SK-N-SH (cell line): ENCODE measurements around the gene HMGB2. TPM values are rescaled to one million over a fixed set of nuclear protein-coding genes. Genes with fewer than 3 reads are reported as not detected.

Source experiments
- CTCF ChIA-PET: fragments of 300-600, 350-600 bp; formaldehyde crosslinking; extraction: SDS; loops from one replicate; lab custom pipeline; 2021; lab: Yijun Ruan, JAX
- POLR2A ChIA-PET: fragments of 350-600 bp; sonication (Branson Sonifier 250); formaldehyde crosslinking; extraction: SDS; loops from one replicate; lab custom pipeline; 2020; ENCODE audit warnings: antibody characterized with exemption, inconsistent platforms; lab: Yijun Ruan, JAX
- DNase-seq: peaks from one replicate; pipeline ENCODE4 v3.0.0; 2012
- H2AFZ ChIP-seq: fragments of 200-600 bp; sonication (generic); 2 replicates; pipeline ENCODE4 v1.8.1; 2016; ENCODE audit warnings: antibody characterized with exemption, mild to moderate bottlenecking, low read depth
- H3F3A ChIP-seq: fragments of 200-600 bp; sonication (generic); replicated peaks from 2 replicates; pipeline ENCODE3; 2016; ENCODE audit warnings: antibody characterized with exemption, mild to moderate bottlenecking; ENCODE audit not compliant: insufficient read depth
- H3K27ac ChIP-seq, 2 experiments: fragments of 200-500 bp in 1 of 2; fragments of 200-600 bp in 1 of 2; sonication (Bioruptor generic) in 1 of 2; sonication (generic), shearing (Covaris generic) in 1 of 2; 2 replicates each; pipeline versions ENCODE4 v1.5.1 to v1.6.1; 2014 to 2016; ENCODE audit warnings: low read depth in 2 of 2, inconsistent platforms in 1 of 2, low read length in 1 of 2, mild to moderate bottlenecking in 1 of 2, mixed read lengths in 1 of 2
- H3K27me3 ChIP-seq: fragments of 200-600 bp; sonication (generic), shearing (Covaris generic); 2 replicates; pipeline ENCODE4 v1.6.1; 2016; ENCODE audit warnings: mixed run types; ENCODE audit not compliant: insufficient read depth
- H3K36me3 ChIP-seq, 2 experiments: fragments of 200-500 bp in 1 of 2; fragments of 200-600 bp in 1 of 2; sonication (Bioruptor generic) in 1 of 2; sonication (generic) in 1 of 2; replicated peaks in 1 of 2; 2 replicates each; pipeline versions ENCODE3 to v1.5.1; 2014 to 2016; ENCODE audit warnings: low read length in 1 of 2, mild to moderate bottlenecking in 1 of 2; ENCODE audit not compliant: insufficient read depth in 2 of 2, control insufficient read depth in 1 of 2
- H3K4me1 ChIP-seq, 2 experiments: fragments of 200-500 bp in 1 of 2; fragments of 200-600 bp in 1 of 2; sonication (Bioruptor generic) in 1 of 2; sonication (generic), shearing (Covaris generic) in 1 of 2; 2 replicates each; pipeline versions ENCODE4 v1.5.1 to v1.6.1; 2014 to 2016; ENCODE audit warnings: low read depth in 1 of 2, low read length in 1 of 2, mixed run types in 1 of 2; ENCODE audit not compliant: insufficient read depth in 2 of 2, control insufficient read depth in 1 of 2
- H3K4me2 ChIP-seq: fragments of 200-600 bp; sonication (generic), shearing (Covaris generic); 2 replicates; pipeline ENCODE4 v1.6.1; 2017; ENCODE audit warnings: mixed run types
- H3K4me3 ChIP-seq, 2 experiments: fragments of 200-500 bp in 1 of 2; fragments of 200-600 bp in 1 of 2; sonication (Bioruptor generic) in 1 of 2; sonication (generic), shearing (Covaris generic) in 1 of 2; 2 replicates each; pipeline versions ENCODE4 v1.5.1 to v1.8.1; 2014 to 2016; ENCODE audit warnings: low read depth in 2 of 2, inconsistent platforms in 1 of 2, low read length in 1 of 2, mild to moderate bottlenecking in 1 of 2, mixed read lengths in 1 of 2, moderate library complexity in 1 of 2
- H3K79me2 ChIP-seq: fragments of 200-600 bp; sonication (generic); 2 replicates; pipeline ENCODE4 v1.8.1; 2017; ENCODE audit warnings: mild to moderate bottlenecking; ENCODE audit not compliant: insufficient read depth
- H3K9ac ChIP-seq: fragments of 200-600 bp; sonication (generic); 2 replicates; pipeline ENCODE4 v1.6.1; 2017; ENCODE audit warnings: mixed run types
- H3K9me2 ChIP-seq: fragments of 200-600 bp; sonication (generic); 2 replicates; pipeline ENCODE4 v1.6.1; 2017; ENCODE audit warnings: mixed run types
- H3K9me3 ChIP-seq: fragments of 200-600 bp; sonication (generic); 2 replicates; pipeline ENCODE4 v1.6.1; 2017; ENCODE audit warnings: mixed run types, mild to moderate bottlenecking, moderate library complexity
- H4K20me1 ChIP-seq: fragments of 200-600 bp; sonication (generic); 2 replicates; pipeline ENCODE4 v1.6.1; 2017; ENCODE audit warnings: mild to moderate bottlenecking, mixed run types; ENCODE audit not compliant: insufficient read depth
- CTCF ChIP-seq: fragments of 200-600 bp; sonication (generic); IDR thresholded peaks from 2 replicates; pipeline ENCODE4 v1.6.1; 2017; ENCODE audit warnings: antibody characterized with exemption, mild to moderate bottlenecking, moderate library complexity
- EZH2phosphoT487 ChIP-seq: fragments of 200-600 bp; sonication (generic); IDR thresholded peaks from 2 replicates; pipeline ENCODE4 v1.6.1; 2017; ENCODE audit warnings: low read depth, mixed run types, mild to moderate bottlenecking, antibody characterized with exemption, moderate library complexity, borderline replicate concordance
- FOSL2 ChIP-seq: IDR thresholded peaks from 2 replicates; pipeline ENCODE4 v1.4.0; 2012; ENCODE audit warnings: low read depth, mild to moderate bottlenecking, moderate library complexity, borderline replicate concordance
- FOXJ3 ChIP-seq: sonication (generic); formaldehyde crosslinking; IDR thresholded peaks from 2 replicates; pipeline ENCODE4 v1.5.1; 2020; ENCODE audit warnings: mild to moderate bottlenecking, missing genetic modification reagents
- FOXM1 ChIP-seq: IDR thresholded peaks from 2 replicates; pipeline ENCODE4 v1.4.0; 2012; ENCODE audit warnings: low read depth, mild to moderate bottlenecking
- GABPA ChIP-seq: IDR thresholded peaks from 2 replicates; pipeline ENCODE4 v1.4.0; 2012; ENCODE audit warnings: low read depth, mild to moderate bottlenecking
- GATA2 ChIP-seq: sonication (generic); formaldehyde crosslinking; IDR thresholded peaks from 2 replicates; pipeline ENCODE4 v1.5.0; 2020; ENCODE audit warnings: mild to moderate bottlenecking, missing genetic modification reagents
- IRF3 ChIP-seq: fragments of 150-350 bp; IDR thresholded peaks from 2 replicates; pipeline ENCODE4 v1.6.1; 2016; ENCODE audit warnings: mild to moderate bottlenecking, low read depth, low read length
- MEF2A ChIP-seq: IDR thresholded peaks from 2 replicates; pipeline ENCODE4 v1.4.0; 2012; ENCODE audit warnings: low read depth, borderline replicate concordance
- MXI1 ChIP-seq: IDR thresholded peaks from 2 replicates; pipeline ENCODE4 v1.6.1; 2012; ENCODE audit warnings: mild to moderate bottlenecking, low read depth, low read length, improper control_type of control experiment
- POLR2AphosphoS5 ChIP-seq: IDR thresholded peaks from 2 replicates; pipeline ENCODE4 v1.6.1; 2012; ENCODE audit warnings: low read depth, low read length
- RAD21 ChIP-seq: IDR thresholded peaks from 2 replicates; pipeline ENCODE4 v1.6.1; 2012; ENCODE audit warnings: mild to moderate bottlenecking, low read length
- RCOR1 ChIP-seq: fragments of 150-350 bp; IDR thresholded peaks from 2 replicates; pipeline ENCODE4 v1.6.1; 2017; ENCODE audit warnings: antibody characterized with exemption, low read length
- RXRA ChIP-seq: IDR thresholded peaks from 2 replicates; pipeline ENCODE4 v1.4.0; 2012; ENCODE audit warnings: low read depth, mild to moderate bottlenecking, borderline replicate concordance
- SMC3 ChIP-seq: IDR thresholded peaks from 2 replicates; pipeline ENCODE4 v1.6.1; 2012; ENCODE audit warnings: low read depth, low read length, improper control_type of control experiment
- TAF1 ChIP-seq: IDR thresholded peaks from 2 replicates; pipeline ENCODE4 v1.6.1; 2012; ENCODE audit warnings: low read depth, mild to moderate bottlenecking, low read length, moderate library complexity, borderline replicate concordance
- TCF12 ChIP-seq: IDR thresholded peaks from 2 replicates; pipeline ENCODE4 v1.4.0; 2012
- USF1 ChIP-seq: IDR thresholded peaks from 2 replicates; pipeline ENCODE4 v1.4.0; 2012; ENCODE audit warnings: low read depth, borderline replicate concordance
- WGBS: methylation state at CpG from one replicate; pipeline ENCODE4 v1.1.6; 2017; ENCODE audit warnings: low lambda C conversion rate; 5-methylcytosine and 5-hydroxymethylcytosine counted together
- polyA plus RNA-seq, 3 experiments: library from polyadenylated mRNA; depleted of rRNA; stranded (reverse); fragments of >200 nt; gene quantifications; 2 replicates each; pipeline ENCODE4 v1.2.3, GENCODE V29; 2012

Gene HMGB2
- polyA plus RNA-seq, 1 of the 3 experiments (the other 2 are of a cell fraction), result 130 TPM

GRCh38 chr4:173333658-173334084 lies 487 bp downstream of the HMGB2 start:
- Histone ChIP-seq H4K20me1 (peaks cover 25% of the 10 kb centered on the region), H3K27ac (peak overlapping the region; percentile 96 to 98), H3F3A (peaks cover 41% of the 10 kb centered on the region), H3K36me3 (peaks cover 34 to 41% of the 10 kb centered on the region in 2 experiments), H2AFZ (peak overlapping the region; percentile 64; the same call in 1 of the 2 replicates), H3K9me3 (no peaks in the 10 kb centered on the region), H3K4me3 (peak overlapping the region; percentile 90 to 99), H3K9ac (peak overlapping the region; percentile 100), H3K4me1 (peaks cover 19 to 24% of the 10 kb centered on the region in 2 experiments), H3K79me2 (peaks cover 60% of the 10 kb centered on the region), H3K9me2 (no peaks in the 10 kb centered on the region), H3K27me3 (no peaks in the 10 kb centered on the region), H3K4me2 (peak overlapping the region; percentile 90)
- TF ChIP-seq SMC3 (no peak), MEF2A (no peak), GATA2 (CRISPR knock-in tag) (no peak), TCF12 (no peak), FOXJ3 (CRISPR knock-in tag) (no peak)
- peak; percentile 71 for DNase-seq
- ChIA-PET POLR2A (interaction anchor here (0.6 to 5.7 kb wide), 11 partner anchors 12 to 802 kb away, joined by 3 to 69 read pairs (median 4); partner anchors contain the start of gene SAP30), CTCF (interaction anchor here (1.2 to 5.4 kb wide), 7 partner anchors 15 to 320 kb away, joined by 3 to 37 read pairs (median 4); no protein-coding TSS in a partner anchor)
- 1% methylated on average over 29 of the region's 53 CpGs for WGBS

- H3K4me1 ChIP-seq, result peaks cover 19 to 24% of the 10 kb centered on the region in 2 experiments
- H3K79me2 ChIP-seq, result peaks cover 60% of the 10 kb centered on the region
- no peaks in the 10 kb centered on the region for H3K9me3 ChIP-seq
- H2AFZ ChIP-seq, result no peak overlapping the region
- no peaks in the 10 kb centered on the region for H3K9me2 ChIP-seq
- 2% methylated on average over 21 of the region's 21 CpGs for WGBS
- peaks cover 25% of the 10 kb centered on the region for H4K20me1 ChIP-seq
- peak overlapping the region; percentile 100 for H3K9ac ChIP-seq
- ChIA-PET CTCF (interaction anchor here (0.9 to 5.4 kb wide), 8 partner anchors 15 to 320 kb away, joined by 3 to 37 read pairs (median 5); no protein-coding TSS in a partner anchor), POLR2A (interaction anchor here (0.8 to 5.7 kb wide), 5 partner anchors 34 to 803 kb away, joined by 3 to 69 read pairs (median 11); partner anchors contain the start of gene SAP30)
- peaks cover 37 to 47% of the 10 kb centered on the region in 2 experiments for H3K36me3 ChIP-seq
- H3K4me3 ChIP-seq, result peak overlapping the region; percentile 90 to 99
- peak overlapping the region; percentile 90 for H3K4me2 ChIP-seq
- H3K27me3 ChIP-seq, result no peaks in the 10 kb centered on the region
- H3F3A ChIP-seq, result peaks cover 46% of the 10 kb centered on the region
- no peak for DNase-seq
- peak overlapping the region; percentile 96 to 98 for H3K27ac ChIP-seq
- TF ChIP-seq IRF3, result no peak
- TF ChIP-seq CTCF, result no peak
- no peak for TF ChIP-seq FOXJ3 (CRISPR knock-in tag)
- no peak for TF ChIP-seq TCF12
- no peak for TF ChIP-seq EZH2phosphoT487
- TF ChIP-seq TAF1, result no peak
- no peak for TF ChIP-seq MXI1
- no peak for TF ChIP-seq USF1
- TF ChIP-seq GABPA, result no peak
- TF ChIP-seq FOSL2, result no peak
- no peak for TF ChIP-seq RXRA
- TF ChIP-seq RAD21, result no peak
- TF ChIP-seq POLR2AphosphoS5, result no peak; the same call in 1 of the 2 replicates
- TF ChIP-seq SMC3, result no peak
- TF ChIP-seq RCOR1, result no peak
- no peak for TF ChIP-seq FOXM1
These were observed 1.0 kb downstream of the HMGB2 start for GRCh38 chr4:173332963-173333657.
